NCI-H1436 (cell line): ENCODE results near the gene UBA3.

Experiments used
- DNase-seq: peaks from one replicate; lab custom pipeline; 2025; lab: John Stamatoyannopoulos, UW

UBA3 gene

DNA sequence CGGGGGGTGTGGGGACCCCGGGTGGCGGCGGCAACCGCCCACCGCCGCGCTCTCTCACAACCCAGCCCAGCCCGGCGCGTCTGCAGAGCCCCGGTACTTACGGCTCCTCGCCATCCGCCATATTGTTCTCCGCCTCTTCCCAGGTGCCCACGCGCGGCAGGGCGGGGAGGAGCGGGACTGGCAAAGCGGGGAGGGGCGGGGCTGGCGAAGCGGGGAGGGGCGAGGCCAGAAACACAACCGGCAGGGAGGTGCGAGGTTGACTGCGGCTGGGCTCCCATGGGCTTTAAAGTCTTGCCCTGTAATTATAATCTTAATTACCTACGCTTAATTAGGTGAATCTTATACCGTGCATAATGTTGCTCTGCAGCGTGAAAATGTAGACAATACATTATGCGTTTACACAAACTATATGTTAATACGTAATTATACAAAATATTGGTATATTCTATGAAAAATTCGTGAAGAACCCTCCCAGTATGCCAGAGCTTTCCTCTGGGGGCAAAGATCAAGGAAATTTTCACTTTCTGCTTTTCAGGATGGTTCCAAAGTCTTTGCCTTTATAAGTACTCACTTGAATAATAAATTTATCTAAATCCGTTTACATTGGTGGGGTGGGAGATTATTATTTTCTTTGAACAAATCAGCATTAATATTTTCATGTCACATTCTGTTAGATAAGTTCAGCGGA lies at the start of gene UBA3:
Gene UBA3, minus strand, starts transcription at position 133 of the 688 bp plus-strand sequence. Its CDS starts 12 bp downstream, at position 121.
- DNase-seq = peak; percentile 65

DNA sequence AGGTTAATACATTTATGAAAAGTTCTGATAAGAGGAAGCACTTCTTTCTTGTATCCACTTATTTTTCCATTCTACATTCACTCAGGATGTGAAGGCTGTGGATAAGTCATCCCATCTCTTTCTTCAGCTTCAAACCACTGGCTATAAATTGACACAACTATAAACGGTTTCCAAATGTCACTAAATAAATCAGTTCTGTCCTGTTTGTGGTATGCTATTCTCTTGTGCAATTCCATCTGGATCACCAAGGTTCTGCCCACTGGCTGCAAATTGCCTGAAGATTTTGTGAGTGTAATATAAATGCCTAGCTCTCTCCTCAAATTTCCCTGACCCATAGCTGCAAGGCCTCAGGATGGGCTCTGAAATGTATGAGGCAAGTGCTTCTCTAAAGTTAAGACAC lies 49.4 kb upstream of the UBA3 start:
- no peak for DNase-seq

GRCh38 chr3:69128509-69128908 lies 48.3 kb upstream of the UBA3 start:
- DNase-seq = no peak

DNA sequence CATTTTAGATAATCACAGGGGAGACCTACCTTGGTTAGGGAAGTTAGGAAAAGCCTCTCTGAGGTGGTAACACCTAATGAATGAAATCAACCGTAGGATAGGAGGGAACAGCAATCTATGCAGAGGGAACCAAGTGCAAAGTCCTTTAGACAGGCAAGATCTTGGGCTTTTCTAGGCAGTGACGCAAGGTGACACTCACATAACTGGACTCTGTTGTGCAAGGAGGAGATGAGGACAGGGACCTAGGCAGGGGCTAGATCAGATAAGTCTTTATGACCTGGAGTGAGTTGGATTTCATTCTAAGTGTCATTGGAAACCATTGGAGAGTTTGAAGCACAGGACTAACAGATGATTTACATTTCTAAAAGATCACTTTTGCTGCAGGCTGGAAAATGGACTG lies 46.8 kb upstream of the UBA3 start:
- no peak for DNase-seq

DNA sequence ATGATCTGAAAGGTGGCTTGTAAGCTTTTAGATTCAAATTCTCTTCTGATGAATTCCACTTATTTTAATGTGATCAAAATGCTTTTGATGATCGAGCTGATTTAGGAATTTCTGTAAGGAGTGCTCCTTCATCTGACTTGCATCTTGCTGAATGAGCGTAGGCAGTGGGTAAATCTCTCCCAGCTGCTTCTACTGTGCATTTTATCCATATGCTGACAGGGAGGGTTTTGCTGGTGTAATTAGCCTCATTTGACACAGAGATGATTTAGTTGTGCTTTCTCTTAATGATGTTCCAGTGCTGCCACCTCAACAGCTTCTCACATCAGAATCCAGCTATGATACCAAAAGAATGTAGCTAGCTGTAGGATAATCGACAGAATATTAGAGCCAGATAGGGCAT lies 46.1 kb upstream of the UBA3 start:
- DNase-seq = no peak

- no peak for DNase-seq
Observed at GRCh38 chr3:69122403-69122802, 42.2 kb upstream of the UBA3 start, which contains the start of gene LMOD3. LMOD3 (minus strand) TSS chr3:69122595; CDS start chr3:69122386, 209 bp downstream.

- DNase-seq = no peak
Observed at GRCh38 chr3:69121950-69122349, 41.8 kb upstream of the UBA3 start.

DNA sequence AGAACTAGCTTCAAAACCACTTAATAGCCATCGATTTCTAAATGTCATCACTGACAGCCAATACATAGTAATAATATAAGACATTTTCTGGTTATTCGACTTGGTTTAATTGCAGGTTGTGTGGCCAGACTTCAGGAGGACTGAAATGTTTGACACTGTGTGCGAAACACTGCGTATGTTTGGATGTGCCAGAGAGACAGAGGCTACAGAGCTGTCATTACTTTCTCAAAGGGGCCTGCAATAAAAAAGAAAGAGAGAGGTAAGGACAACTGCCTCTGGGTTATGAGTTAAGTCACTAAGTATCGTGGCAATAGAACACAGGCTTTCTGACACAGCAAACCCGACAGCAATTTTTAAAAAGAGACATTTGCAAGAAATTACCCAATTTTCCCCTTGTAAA lies 41.3 kb upstream of the UBA3 start:
- no peak for DNase-seq

GRCh38 chr3:69120879-69121464 lies 40.8 kb upstream of the UBA3 start:
- DNase-seq = peak; percentile 21

DNA sequence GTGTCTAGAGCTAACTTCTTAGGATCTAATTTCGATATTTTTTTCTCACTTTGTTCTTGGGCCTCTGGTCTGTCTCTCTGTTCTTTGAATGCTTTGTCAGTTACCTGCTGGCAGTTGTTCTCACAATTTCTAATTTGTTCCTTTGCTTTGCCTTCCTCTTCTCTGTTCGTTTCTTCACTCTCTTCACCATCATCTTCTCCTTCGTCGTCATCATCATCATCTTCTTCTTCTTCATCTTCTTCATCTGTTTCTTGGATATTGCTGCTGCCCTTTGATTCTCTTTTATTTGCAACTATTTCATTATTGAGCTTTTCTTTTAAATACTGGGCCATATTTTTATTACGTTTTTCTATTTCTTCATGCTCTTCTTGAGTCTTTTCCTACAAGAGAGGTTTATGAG lies 39.5 kb upstream of the UBA3 start:
- no peak for DNase-seq

- no peak for DNase-seq
Observed at GRCh38 chr3:69119138-69119537, 39.0 kb upstream of the UBA3 start.

DNA sequence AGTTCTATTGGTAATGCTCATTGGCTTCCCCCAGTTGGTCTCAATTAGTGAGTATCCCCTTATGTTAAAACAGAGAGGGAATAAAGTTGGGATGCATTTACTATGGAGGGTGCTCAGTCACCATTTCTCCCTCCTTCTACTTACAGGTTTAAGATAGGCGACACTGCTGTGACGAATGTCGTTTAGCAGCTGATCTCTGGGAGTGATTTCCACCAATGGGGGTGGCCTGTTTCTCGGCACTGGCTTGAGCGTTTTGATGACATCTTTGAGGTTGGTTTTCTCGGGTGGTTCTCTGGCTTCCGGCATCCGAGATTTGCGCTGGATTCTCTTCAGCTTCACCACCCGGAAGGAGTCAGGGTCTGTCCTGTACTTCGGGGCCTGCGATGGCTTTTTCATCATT lies 38.4 kb upstream of the UBA3 start:
- DNase-seq = no peak

DNA sequence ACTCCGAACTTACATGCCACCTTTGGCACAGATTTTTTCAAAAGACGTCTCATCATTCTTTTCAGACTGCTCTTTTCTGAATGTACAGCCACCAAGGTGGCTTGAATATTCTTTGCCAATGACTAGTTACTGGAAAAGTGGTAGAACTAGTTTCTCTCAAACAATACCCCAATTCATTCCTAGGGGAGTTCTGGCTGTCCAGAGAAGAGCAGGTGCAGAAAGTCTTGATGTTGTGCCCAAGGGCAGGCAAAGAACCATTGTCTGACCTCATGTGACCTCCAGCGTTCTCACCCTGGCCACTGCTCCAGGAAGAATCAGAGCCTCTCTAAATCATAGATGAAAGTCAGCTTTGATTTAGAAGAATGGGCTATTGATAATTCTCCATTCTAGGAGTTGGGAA lies 36.7 kb upstream of the UBA3 start:
- DNase-seq = no peak

GRCh38 chr3:69116162-69116561 lies 36.0 kb upstream of the UBA3 start:
- no peak for DNase-seq

GRCh38 chr3:69115731-69116130 lies 35.6 kb upstream of the UBA3 start:
- no peak for DNase-seq

DNA sequence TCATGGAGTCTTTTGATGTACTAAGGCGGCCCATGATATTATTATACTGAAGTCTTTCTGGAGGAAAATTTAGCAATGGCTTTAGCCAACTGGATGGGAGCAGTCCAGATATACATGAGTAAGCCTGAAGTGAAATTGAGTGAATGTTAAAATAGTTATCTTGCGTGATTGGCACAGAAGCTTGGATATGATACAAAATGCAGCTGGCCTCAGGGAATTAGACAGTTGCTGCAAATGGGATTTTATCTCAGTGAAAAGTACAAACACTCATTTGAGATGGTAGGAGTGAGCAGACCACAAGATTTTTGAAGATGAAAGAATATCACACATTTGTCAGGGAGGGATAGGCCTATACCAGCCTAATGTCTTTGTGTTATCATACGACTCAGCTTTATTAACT lies 33.4 kb upstream of the UBA3 start:
- DNase-seq = no peak

DNA sequence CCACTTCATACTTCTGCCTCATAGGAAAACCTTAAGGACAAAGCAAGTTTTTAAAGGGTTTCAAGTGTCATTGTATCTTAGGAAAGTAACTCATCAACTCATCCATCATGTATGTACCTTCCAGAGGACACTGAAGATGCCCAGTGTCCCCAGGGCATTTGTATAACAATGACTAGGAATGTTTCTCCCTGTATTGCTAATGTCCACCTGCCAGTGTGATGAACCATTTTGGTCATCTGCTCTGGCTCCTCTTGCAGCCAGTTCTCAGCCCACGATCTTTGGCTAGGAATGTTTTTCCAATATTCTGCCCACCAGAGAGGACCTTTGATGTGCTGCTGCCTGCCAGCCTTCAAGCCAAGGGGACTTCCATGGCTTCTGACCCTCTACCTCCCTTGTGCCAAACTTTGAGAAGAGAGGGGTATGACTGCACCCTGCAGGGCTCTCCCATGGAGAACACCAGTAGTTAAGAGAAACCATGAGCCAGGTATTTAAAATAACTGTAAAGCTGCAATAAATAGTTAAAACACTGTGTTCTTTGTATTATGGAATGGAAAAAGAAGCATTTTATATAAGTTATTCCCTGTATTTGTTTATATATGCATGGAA lies 30.9 kb upstream of the UBA3 start:
- no peak for DNase-seq

GRCh38 chr3:69108811-69109210 lies 28.6 kb upstream of the UBA3 start:
- DNase-seq = no peak

- no peak for DNase-seq
Observed at GRCh38 chr3:69107841-69108240, 27.7 kb upstream of the UBA3 start.

DNA sequence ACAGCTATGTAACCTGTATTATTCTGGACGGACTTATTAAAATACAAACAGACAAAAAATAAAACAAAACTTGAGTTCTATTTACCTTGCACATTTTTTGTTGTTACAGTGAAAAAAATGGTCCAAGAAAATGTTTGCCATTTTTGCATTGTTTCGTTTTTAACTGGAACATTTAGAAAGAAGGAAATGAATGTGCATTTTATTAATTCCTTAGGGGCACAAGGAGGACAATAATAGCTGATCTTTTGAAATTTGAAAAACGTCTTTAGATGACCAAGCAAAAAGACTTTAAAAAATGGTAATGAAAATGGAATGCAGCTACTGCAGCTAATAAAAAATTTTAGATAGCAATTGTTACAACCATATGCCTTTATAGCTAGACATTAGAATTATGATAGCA lies 25.2 kb upstream of the UBA3 start:
- no peak for DNase-seq

- no peak for DNase-seq
Observed at GRCh38 chr3:69104586-69104985, 24.4 kb upstream of the UBA3 start.

DNA sequence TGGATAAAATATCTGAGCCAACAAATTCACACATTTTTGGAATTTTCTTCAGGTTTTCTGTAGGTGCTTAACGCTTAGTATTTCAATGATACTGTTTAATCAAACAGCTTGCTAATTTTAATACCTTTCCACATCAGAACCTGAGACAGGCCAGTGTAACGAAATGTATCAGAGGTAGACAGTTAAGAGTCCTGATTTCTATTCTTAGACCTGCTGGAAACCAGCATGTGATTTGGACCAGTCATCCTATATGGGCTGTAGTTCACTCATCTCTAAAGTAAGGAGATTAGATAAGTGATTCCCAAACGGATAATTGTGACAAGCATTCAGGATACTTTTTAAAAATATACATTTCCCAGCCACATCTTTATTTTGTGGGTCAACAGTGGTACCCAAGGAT lies 23.0 kb upstream of the UBA3 start:
- no peak for DNase-seq

DNA sequence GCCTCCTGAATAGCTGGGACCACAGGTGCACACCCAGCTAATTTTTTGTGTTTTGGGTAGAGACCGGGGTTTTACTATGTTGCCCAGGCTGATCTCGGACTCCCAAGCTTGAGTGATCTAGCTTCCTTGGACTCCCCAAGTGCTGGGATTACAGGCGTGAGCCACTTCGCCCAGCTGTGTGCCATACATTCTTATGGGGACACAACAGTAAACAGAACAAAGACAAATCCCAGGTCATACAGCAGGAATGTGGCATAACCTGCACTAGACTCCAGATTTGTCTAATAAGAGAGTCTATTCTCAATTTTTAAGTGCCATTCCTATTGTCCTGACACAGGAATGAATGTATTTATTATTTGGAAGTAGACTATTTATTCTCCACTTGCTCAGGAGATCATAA lies 22.2 kb upstream of the UBA3 start:
- DNase-seq = no peak

- no peak for DNase-seq
Observed at GRCh38 chr3:69099576-69099975, 19.4 kb upstream of the UBA3 start.
